DMS153 treated with DMSO at 0.1 percent for 48 hours (cell line): Measurements from ENCODE around the gene P2RY8.
"Not testable (repeated sequence)": the region's sequence is repeated elsewhere in the genome, so short reads cannot be mapped to it uniquely, and the experiment has no call there.

Experiments
- DNase-seq: peaks from one replicate; lab custom pipeline; 2025; ENCODE audit not compliant: unreplicated experiment; lab: John Stamatoyannopoulos, UW

Gene P2RY8

DNA sequence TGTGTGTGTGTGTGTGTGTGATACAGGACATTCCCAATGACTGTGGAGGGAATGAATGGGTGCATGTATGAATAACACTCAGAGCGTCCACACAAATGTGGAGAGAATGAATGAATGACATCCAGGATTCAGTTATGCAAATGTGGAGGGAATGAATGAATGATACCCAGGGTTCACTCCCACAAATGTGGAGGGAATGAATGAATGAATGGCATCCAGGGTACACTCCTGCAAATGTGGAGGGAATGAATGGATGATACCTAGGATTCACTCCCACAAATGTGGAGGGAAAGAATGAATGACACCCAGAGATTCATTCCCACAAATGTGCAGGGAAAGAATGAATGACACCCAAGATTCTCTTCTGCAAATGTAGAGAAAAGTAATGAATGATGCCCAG is 48.2 kb downstream of the P2RY8 start:
- no peak for DNase-seq

DNA sequence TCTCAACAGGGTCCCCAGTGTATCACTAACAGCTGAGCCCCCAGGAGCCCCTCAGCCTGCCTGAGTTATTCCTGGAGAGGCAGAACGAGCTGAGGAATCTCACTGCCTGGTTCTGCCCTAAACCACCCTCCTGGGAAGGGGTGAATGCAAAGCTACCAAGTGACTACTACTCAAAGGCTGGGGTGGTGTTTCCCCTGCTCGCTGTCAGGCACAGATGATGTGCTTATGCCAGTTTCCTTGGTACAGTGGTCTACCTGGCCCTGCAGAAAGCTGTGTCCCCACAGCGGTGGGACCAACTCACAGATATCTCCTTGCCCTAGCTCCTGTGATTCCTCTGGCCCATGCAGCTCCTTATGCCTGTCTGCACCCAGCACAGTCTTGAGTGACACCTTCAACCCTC is 48.8 kb downstream of the P2RY8 start:
- no peak for DNase-seq

DNA sequence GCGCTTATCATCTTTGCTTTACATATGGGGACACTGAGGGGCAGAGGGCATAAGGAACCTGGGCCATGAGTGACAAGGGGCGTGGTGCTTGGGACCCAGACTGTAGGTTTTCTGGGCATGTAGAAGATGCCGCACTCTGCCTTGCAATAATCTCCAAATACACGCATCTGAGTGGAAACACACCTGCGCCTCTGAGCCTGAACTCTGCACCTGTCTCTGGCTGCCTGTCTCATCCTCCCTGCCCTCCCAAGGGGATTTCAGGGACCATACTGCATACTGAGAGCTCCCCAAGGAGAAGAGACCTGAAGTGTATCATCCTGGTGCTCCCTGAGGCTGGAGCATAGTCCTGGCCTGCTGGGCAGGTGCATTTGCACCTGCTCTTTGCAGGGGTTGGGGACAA is 49.6 kb downstream of the P2RY8 start:
- DNase-seq, result no peak

DNA sequence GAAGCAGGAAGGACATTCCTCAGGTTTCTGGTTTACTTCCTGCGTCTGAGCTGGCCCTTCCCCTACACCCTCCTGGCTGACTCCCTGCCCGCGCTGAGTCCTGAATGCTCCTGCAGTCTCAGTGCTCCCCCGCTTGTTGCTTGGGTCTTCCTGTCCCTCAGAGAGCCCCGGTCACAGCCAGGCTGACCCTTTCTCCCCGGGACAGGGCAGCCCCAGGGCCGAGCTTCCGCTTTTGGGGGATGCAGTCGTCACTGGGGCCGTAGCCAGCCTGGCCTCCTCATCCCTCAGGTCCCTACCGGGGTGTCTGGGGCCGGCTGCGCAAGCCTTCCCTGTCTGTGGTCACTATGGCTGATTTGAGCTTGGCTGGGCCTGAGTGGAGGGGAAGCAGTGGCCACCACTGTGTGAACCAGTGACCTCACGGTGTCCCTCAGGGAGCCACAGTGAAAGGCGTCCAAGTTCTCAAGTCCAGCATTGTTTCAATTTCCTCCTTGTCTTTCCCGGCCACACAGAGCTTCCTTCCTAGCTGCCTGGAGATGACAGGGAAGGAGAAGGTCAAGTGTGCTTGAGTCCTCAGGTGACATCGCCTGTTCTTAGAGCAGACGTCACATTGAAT is 50.1 kb downstream of the P2RY8 start:
- DNase-seq, result no peak

DNA sequence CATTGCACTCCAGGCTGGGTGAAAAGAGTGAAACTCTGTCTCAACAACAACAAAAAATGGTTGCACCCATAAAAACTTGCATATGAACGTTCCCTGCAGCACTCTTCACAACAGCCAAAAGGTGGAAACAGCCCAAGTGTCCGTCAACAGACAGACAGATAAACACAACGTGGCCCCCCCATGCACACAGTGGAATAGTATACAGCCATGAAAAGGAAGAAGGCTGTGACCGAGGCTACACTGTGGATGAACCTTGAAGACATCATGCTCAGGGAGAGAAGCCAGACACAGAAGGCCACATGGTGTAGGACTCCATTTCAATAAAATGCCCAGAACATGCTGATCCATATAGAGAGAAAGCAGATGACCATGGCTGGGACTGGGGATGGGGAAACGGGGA is 50.8 kb downstream of the P2RY8 start:
- no peak for DNase-seq

DNA sequence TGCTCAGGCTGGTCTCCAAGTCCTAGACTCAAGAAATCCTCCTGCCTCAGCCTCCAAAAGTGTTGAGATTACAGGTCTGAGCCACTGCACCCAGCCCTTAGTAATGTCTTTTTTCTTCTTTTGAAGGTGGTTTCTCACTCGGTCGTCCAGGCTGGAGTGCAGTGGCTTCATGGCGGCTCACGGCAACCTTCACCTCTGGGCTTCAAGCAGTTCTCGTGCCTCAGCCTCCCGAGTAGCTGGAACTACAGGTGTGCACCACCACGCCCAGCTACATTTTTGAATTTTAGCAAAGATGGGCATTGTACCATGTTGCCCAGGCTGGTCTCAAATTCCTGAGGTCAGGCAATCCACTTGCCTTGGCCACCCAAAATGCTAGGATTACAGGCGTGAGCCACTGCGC is 52.0 kb downstream of the P2RY8 start:
- no peak for DNase-seq

DNA sequence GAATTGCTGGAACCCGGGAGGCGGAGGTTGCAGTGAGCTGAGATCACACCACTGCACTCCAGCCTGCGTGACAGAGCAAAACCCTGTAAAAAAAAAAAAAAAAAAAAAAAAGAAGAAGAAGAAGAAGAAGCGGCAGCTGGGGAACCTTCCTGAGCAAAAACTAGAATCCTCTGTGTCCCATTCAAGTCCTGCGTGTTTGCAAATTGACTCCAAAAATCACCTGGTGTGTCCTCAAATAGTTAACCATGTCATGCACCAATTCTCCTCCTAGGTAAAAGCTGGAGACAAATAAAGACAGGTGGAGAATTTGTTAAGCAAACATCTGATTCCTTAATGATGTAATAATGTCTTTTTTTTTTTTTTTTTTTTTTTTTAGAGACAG is 52.4 kb downstream of the P2RY8 start:
- no peak for DNase-seq

DNA sequence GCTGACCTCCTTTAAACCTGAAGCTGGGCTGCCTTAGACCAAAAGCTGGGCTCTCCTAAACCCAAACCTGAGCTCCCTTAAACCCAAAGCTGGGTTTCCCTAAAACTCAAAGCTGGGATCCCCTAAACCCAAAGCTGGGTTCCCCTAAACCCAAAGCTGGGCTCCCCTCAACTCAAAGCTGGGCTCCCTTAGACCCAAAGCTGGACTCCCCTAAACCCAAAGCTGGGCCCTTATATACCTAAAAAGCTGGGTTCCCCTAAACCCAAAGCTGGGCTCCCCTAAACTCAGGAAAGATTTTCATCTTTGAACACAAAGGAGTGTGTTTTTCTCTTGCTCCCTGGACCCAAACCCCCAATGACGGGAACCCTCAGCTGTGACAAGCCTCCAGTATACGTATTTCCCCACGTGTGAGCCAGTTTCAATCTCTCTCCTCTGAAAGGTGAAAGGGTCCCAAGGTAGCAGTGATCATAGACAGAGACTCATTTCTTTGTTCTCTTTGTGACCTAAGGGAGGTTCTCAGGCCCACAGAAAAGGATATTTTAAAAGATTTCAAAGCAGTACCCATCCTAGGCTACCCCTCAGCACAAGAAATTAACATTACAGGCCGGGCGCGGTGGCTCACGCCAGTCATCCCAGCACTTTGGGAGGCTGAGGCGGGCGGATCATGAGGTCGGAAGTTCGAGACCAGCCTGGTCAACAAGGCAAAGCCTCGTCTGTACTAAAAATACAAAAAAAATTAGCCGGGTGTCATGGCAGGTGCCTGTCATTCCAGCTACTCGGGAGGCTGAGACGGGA is 52.9 kb downstream of the P2RY8 start:
- no peak for DNase-seq

DNA sequence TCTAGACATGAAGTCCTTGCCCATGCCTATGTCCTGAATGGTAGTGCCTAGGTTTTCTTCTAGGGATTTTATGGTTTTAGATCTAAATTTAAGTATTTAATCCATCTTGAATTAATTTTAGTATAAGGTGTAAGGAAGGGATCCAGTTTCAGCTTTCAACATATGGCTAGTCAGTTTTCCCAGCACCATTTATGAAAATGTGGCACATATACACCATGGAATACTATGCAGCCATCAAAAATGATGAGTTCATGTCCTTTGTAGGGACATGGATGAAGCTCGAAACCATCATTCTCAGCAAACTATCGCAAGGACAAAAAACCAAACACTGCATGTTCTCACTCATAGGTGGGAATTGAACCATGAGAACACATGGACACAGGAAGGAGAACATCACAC is 54.5 kb downstream of the P2RY8 start:
- not testable (repeated sequence) for DNase-seq

DNA sequence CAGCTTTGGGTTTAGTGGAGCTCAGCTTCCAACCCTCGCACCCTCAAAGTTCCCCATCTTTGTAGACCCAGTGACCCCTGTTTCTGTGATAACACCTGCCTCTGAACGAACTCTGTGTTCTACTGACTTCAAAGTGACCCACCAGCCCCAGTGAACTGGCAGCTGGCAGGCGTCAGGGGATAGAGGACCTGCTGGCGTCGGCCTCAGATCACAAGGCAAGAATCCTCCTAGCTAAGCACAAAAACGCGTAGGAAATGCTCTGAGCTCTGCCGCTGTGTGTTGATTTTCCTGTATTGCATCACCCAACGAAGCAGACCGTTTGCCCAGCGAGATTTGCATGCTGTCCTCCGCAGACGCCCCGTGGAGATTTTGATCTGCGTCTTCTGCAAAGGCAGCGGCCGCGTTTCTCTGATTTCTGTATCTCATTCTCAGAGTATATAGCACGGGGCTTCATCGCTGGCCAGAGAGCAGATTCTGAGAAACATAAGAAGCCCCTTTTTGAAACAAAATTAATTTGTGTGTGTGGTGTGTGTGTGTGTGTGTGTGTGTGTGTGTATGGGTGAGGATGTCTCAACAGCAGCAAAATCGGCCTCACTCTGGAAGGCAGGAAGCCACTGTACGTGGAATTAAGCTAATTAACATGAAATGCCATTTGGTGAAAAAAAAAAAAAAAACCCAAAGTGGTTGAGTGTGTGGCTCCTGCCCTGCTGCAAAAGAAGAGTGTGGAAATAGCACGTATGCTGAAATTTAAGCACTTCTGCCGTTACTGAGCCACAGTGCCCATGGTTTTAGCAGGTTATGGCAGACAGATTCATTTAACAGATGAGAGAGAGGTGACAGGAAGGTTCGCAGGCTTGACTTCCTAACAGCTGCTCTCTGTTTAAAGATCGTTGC is 55.1 kb downstream of the P2RY8 start:
- no peak for DNase-seq

DNA sequence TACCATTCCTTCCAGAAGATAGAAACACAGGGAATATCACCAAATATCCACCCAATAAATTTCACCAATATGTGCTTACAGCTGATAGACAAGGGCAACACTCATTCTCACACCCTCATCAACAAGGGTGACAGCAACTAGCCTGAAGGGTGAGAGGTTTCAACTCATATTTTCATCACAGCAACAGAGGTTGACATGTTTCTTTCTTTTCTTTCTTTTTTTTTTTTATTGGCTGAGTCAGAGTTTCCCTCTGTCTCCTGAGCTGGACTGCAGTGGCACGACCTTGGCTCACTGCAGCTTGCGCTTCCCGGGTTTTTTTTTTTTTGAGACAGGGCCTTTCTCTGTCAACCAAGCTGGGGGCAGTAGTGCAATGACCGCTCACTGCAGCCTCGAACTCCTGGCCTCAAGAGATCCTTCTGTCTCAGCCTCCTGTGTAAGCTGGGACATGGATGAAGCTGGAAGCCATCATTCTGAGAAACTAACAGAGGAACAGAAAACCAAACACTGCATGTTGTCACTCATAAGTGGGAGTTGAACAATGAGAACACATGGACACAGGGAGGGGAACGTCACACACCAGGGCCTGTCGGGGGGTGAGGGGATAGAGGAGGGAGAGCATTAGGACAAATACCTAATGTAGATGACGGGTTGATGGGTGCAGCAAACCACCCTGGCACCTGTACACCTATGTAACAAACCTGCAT is 56.8 kb downstream of the P2RY8 start:
- DNase-seq, result no peak

DNA sequence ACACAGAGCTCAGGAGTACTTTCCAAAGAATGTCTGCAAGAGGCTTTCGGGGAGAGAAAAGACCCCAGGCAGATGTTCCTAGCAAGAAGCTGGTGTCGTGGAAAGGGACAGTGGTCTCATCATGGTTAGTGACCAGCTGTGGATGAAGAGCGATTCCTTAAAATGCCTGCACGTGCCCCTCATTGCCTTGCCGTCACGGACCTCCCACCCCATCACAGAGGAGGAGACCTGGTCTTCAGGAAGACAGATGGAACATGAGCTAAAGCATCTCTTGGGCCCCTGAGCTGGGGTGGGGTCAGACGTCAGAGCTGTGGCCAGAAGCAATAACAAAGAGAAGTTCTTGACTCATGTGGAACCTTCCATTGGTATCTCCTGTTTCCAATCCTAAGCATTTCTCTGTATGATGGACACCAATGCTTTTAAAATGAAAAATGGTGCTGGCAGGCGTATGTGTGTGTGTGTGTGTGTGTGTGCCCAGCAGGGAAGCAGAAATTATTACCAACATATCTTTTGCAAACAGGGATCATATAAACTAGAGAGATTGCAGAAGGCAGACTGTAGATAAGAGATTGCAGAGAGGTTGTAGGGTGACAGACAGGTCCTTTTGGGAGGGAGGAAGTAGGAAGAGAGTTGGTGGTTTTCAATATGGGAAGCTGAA is 59.1 kb downstream of the P2RY8 start:
- no peak for DNase-seq

DNA sequence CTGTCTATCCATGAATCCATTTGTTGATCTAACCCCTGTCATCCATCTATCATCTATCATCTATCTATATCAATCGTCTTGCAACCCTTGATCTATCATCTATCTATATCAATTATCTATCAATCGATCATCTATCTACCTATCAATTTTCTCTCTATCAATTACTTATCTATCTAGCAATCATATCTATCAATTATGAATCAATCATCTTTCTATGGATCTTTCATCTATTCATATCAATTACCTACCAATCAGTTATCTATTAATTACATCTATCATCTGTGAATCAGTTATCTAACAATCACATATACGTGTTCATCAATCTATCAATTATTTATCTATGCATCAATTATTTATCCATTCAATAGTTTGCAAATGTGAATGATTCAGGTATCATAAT is 59.8 kb downstream of the P2RY8 start:
- no peak for DNase-seq

DNA sequence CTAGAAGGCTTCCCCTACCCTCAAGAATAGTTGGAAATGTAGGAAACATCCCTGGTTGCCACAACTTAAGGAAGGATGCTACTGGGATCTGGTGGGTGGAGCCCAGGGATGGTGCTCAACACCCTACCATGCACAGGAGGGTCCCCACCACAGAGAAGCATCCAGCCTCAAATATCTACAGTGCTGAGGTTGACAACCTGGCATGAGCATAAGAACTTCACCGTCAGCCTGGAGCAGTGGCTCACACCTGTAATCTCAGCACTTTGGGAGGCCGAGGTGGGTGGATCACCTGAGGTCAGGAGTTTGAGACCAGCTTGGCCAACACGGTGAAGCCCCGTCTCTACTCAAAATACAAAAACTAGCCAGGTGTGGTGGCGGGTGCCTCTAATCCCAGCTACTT is 60.3 kb downstream of the P2RY8 start:
- DNase-seq, result no peak

DNA sequence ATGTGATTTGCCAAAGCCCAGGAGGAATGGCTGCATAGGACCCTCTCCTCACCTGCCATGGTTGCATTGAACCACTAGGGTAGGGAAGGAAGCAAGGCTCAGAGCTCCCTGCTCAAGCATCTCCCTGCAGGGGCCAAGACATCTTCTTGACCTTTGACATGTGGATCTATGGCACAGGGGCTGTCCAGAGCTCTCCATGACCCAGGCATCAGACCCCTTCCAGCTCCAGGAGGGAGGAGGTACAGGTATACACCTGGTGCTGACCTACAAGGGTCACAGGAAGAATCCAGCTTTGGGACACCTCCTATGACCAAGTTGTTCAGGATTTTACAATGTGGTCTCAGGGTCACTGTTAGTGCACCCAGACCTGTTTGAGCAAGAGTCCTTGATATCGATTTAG is 61.1 kb downstream of the P2RY8 start:
- DNase-seq, result no peak

DNA sequence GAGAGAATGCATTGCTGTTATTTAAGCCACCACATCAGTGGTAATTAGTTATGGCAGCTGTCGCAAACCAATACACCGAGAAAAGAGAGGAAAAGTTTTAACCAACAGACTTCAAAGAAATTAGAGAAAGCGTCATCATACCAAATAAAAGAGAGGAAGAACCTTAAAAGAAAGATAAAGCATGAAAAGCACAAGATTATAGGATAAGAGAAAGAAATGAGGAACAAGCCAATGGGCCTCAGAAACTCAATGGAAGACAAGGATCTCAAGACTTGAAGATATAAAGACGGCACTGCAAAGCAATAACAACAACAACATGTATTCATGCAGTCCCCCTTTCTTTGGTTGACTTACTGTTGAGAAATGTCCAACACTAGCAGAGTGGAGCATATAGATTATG is 61.5 kb downstream of the P2RY8 start:
- no peak for DNase-seq

DNA sequence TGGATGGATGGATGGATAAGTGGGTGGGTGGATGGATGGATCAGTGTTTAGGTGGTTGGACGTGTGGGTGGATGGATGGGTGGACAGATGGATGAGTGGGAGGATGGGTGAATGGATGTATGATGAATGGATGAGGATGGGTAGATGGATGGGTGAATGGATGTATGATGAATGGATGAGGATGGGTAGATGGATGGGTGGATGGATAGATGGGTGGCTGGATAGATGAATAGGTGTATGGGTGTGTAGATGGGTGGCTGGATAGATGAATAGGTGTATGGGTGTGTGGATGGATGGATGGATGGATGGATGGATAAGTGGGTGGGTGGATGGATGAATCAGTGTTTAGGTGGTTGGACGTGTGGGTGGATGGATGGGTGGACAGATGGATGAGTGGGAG is 62.4 kb downstream of the P2RY8 start:
- DNase-seq, result not testable (repeated sequence)

DNA sequence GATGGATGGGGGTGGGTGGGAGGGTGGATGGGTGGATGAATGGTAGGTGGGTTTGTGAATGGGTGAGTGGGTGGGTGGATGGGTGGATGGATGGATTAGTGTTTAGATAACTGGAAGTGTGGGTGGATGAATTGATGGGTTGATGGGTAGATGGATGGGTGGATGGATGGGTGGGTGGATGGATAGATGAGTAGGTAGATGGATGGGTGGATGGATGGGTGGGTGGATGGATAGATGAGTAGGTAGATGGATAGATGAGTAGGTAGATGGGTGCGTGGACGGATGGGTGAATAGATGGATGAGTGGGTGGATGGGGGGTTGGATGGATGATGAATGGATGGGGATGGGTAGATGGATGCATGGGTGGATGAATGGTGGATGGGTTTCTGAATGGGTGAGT is 64.0 kb downstream of the P2RY8 start:
- DNase-seq, result no peak

DNA sequence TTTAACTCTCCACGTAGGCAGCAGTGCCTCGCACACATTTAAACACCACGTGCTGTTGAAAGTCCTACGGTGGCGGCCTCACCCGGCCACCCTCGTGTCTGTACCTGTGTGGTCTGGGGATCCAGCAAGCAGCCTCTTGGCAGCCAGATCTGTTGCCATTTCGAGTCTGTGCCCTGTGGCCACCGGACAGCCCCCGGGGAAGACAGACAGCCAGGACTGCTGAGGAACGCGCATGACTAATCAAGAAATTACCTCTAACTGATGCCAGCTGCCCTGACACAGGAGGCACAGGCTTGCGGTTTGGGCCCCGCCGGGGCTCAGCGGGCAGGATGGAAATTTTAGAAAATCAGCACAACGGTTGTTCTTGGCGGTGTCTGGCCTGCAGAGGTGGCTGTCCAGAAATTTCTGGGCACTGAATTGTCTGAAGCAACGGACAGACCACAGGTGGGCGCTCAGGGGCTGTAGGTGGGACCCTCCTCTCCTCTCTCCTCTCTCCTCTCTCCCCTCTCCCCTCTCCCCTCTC is 68.7 kb downstream of the P2RY8 start:
- DNase-seq, result no peak

DNA sequence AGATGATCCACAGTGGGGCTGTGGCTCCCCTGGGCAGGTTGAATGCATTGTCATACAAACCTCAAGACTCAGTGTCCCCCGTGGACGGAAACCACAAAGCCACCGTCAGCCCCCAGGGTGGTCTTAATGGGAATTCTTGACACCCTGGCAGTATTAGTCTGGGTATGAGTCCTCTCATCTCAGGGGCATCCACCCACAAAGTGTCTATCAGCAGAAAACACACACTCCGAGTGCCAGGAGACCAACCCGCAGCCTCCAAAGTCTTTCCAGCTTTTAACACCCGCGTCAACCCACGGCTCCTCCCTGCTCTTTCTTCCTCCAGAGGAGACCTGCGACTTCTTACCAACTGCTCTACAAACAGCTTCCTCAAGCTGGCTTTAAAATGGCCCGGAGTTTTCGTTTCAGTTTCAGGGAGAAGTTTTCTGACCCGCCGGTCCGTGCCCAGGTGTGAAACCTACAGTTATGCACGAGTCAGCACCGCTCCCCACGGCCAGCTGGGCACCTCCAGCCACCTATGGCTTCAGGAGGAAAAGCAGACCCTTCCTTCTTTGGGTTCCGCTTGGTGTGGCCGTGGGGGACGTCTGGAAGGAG is 69.9 kb downstream of the P2RY8 start:
- DNase-seq, result no peak
